IMR-90 (cell line): ENCODE measurements around the gene DCUN1D4. TPM values are rescaled to one million over a fixed set of nuclear protein-coding genes. Genes with fewer than 3 reads are reported as not detected.

ENCODE experiments used
- ATAC-seq: fragments of 200-7000 bp; cut with Tn5 transposase; 2 replicates; pipeline ENCODE4 v1.9.1; 2020; ENCODE audit warnings: low read depth, mild to moderate bottlenecking, moderate library complexity
- BruUV-seq: library from RNA; stranded (reverse); fragments of 400-500 nt; replicated peaks from 2 replicates; lab custom pipeline; 2021; lab: Mats Ljungman, UMichigan
- CTCF ChIA-PET: fragments of 300-600 bp; formaldehyde crosslinking; extraction: SDS; loops from one replicate; lab custom pipeline; 2021; ENCODE audit warnings: antibody characterized with exemption; lab: Yijun Ruan, JAX
- POLR2A ChIA-PET: fragments of 300-600 bp; sonication (Branson Sonifier 250); formaldehyde crosslinking; loops from one replicate; lab custom pipeline; 2022; ENCODE audit warnings: antibody characterized with exemption; ENCODE audit not compliant: unreplicated experiment; lab: Charles Lee
- DNase-seq: peaks from one replicate; pipeline ENCODE4 v3.0.0; 2013
- H2AFZ ChIP-seq: replicated peaks from 2 replicates; pipeline ENCODE3; 2013; ENCODE audit warnings: low read length, mild to moderate bottlenecking; ENCODE audit not compliant: poor library complexity
- H2AK5ac ChIP-seq: 2 replicates; pipeline ENCODE4 v1.6.1; 2013; ENCODE audit warnings: low read depth, low read length, inconsistent platforms
- H2AK9ac ChIP-seq: replicated peaks from 2 replicates; pipeline ENCODE3; 2013; ENCODE audit warnings: mild to moderate bottlenecking, low read depth, low read length, moderate library complexity; ENCODE audit not compliant: poor library complexity
- H2BK120ac ChIP-seq: 2 replicates; pipeline ENCODE4 v1.6.1; 2013; ENCODE audit warnings: low read depth, low read length, inconsistent platforms
- H2BK15ac ChIP-seq: 3 replicates; pipeline ENCODE4 v1.6.1; 2013; ENCODE audit warnings: low read depth, low read length, inconsistent platforms
- H2BK20ac ChIP-seq: 2 replicates; pipeline ENCODE4 v1.6.1; 2013; ENCODE audit warnings: low read depth, mild to moderate bottlenecking, inconsistent platforms, low read length, moderate library complexity
- H2BK5ac ChIP-seq: 2 replicates; pipeline ENCODE4 v1.6.1; 2013; ENCODE audit warnings: mild to moderate bottlenecking, low read depth, low read length, inconsistent platforms; ENCODE audit not compliant: poor library complexity, severe bottlenecking
- H3K14ac ChIP-seq: replicated peaks from 2 replicates; pipeline ENCODE4 v1.6.1; 2013; ENCODE audit warnings: low read depth, low read length, inconsistent platforms
- H3K18ac ChIP-seq: 2 replicates; pipeline ENCODE4 v1.6.1; 2013; ENCODE audit warnings: low read depth, low read length, control low read depth
- H3K23ac ChIP-seq: 2 replicates; pipeline ENCODE4 v1.6.1; 2013; ENCODE audit warnings: low read depth, low read length, inconsistent platforms
- H3K27ac ChIP-seq: 2 replicates; pipeline ENCODE4 v1.5.1; 2013; ENCODE audit warnings: mild to moderate bottlenecking, control low read depth, low read length; ENCODE audit not compliant: insufficient read depth
- H3K27me3 ChIP-seq: 2 replicates; pipeline ENCODE4 v1.6.1; 2013; ENCODE audit warnings: low read length; ENCODE audit not compliant: control insufficient read depth, insufficient read depth
- H3K36me3 ChIP-seq: 2 replicates; pipeline ENCODE4 v1.6.1; 2013; ENCODE audit warnings: low read length, mixed read lengths; ENCODE audit not compliant: control insufficient read depth, insufficient read depth
- H3K4ac ChIP-seq: 2 replicates; pipeline ENCODE4 v1.6.1; 2013; ENCODE audit warnings: low read depth, low read length, inconsistent platforms
- H3K4me1 ChIP-seq: 2 replicates; pipeline ENCODE4 v1.6.1; 2013; ENCODE audit warnings: low read length, mixed read lengths; ENCODE audit not compliant: control insufficient read depth, insufficient read depth
- H3K4me2 ChIP-seq: 2 replicates; pipeline ENCODE4 v1.6.1; 2013; ENCODE audit warnings: low read depth, mild to moderate bottlenecking, control low read depth, low read length, moderate library complexity
- H3K4me3 ChIP-seq: 2 replicates; pipeline ENCODE4 v1.5.1; 2013; ENCODE audit warnings: low read depth, mild to moderate bottlenecking, control low read depth, low read length, moderate library complexity; ENCODE audit not compliant: insufficient read depth
- H3K56ac ChIP-seq: 2 replicates; pipeline ENCODE4 v1.6.1; 2013; ENCODE audit warnings: low read length, inconsistent platforms; ENCODE audit not compliant: insufficient read depth; ENCODE audit errors: extremely low read depth
- H3K79me1 ChIP-seq, 2 experiments: 2 replicates each; pipeline ENCODE4 v1.6.1; 2013; ENCODE audit warnings: low read length in 2 of 2, inconsistent platforms in 1 of 2, low read depth in 1 of 2
- H3K9ac ChIP-seq: 2 replicates; pipeline ENCODE4 v1.6.1; 2013; ENCODE audit warnings: low read depth, low read length, control low read depth
- H3K9me1 ChIP-seq: 2 replicates; pipeline ENCODE4 v1.6.1; 2013; ENCODE audit warnings: low read length, inconsistent platforms; ENCODE audit not compliant: insufficient read depth
- H3K9me3 ChIP-seq: 2 replicates; pipeline ENCODE4 v1.6.1; 2013; ENCODE audit warnings: low read length; ENCODE audit not compliant: control insufficient read depth, insufficient read depth
- H4K20me1 ChIP-seq: 2 replicates; pipeline ENCODE4 v1.6.1; 2013; ENCODE audit warnings: low read length, inconsistent platforms; ENCODE audit not compliant: insufficient read depth
- H4K5ac ChIP-seq: 2 replicates; pipeline ENCODE4 v1.6.1; 2013; ENCODE audit warnings: mild to moderate bottlenecking, low read depth, low read length, control low read depth
- H4K8ac ChIP-seq, 2 experiments: 2 replicates each; pipeline ENCODE4 v1.6.1; 2013; ENCODE audit warnings: low read depth in 2 of 2, low read length in 2 of 2, control low read depth in 1 of 2, inconsistent platforms in 1 of 2
- H4K91ac ChIP-seq: 2 replicates; pipeline ENCODE4 v1.6.1; 2013; ENCODE audit warnings: low read depth, low read length, inconsistent platforms; ENCODE audit not compliant: insufficient read depth
- CEBPB ChIP-seq: IDR thresholded peaks from 2 replicates; pipeline ENCODE4 v1.6.1; 2012; ENCODE audit warnings: low read depth, low read length, improper control_type of control experiment
- CHD1 ChIP-seq: IDR thresholded peaks from 2 replicates; pipeline ENCODE4 v1.6.1; 2012; ENCODE audit warnings: low read depth, low read length, improper control_type of control experiment
- ELK1 ChIP-seq: fragments of 150-350 bp; IDR thresholded peaks from 2 replicates; pipeline ENCODE4 v1.6.1; 2016; ENCODE audit warnings: low read depth, mild to moderate bottlenecking, low read length, moderate library complexity, borderline replicate concordance
- MAZ ChIP-seq: IDR thresholded peaks from 2 replicates; pipeline ENCODE4 v1.6.1; 2012; ENCODE audit warnings: low read depth, mild to moderate bottlenecking, low read length, improper control_type of control experiment, moderate library complexity, borderline replicate concordance
- MXI1 ChIP-seq: IDR thresholded peaks from 2 replicates; pipeline ENCODE4 v1.6.1; 2012; ENCODE audit warnings: low read depth, mild to moderate bottlenecking, low read length, moderate library complexity, borderline replicate concordance
- NFE2L2 ChIP-seq: fragments of 150-350 bp; IDR thresholded peaks from 2 replicates; pipeline ENCODE4 v1.6.1; 2016; ENCODE audit warnings: low read depth, mild to moderate bottlenecking, low read length
- POLR2A ChIP-seq: IDR thresholded peaks from 2 replicates; pipeline ENCODE4 v1.6.1; 2012; ENCODE audit warnings: mild to moderate bottlenecking, low read depth, low read length
- RCOR1 ChIP-seq: IDR thresholded peaks from 2 replicates; pipeline ENCODE4 v1.6.1; 2012; ENCODE audit warnings: mild to moderate bottlenecking, low read length, improper control_type of control experiment; ENCODE audit not compliant: insufficient replicate concordance
- SMC3 ChIP-seq: fragments of 150-350 bp; IDR thresholded peaks from 2 replicates; pipeline ENCODE4 v1.6.1; 2016; ENCODE audit warnings: low read depth, mild to moderate bottlenecking, antibody characterized with exemption, low read length, moderate library complexity
- WGBS, 2 experiments: methylation state at CpG; one replicate each; pipeline versions ENCODE4 v1.1.5 to v1.1.7; 2013; ENCODE audit warnings: missing lambda C conversion rate in 2 of 2; ENCODE audit not compliant: insufficient read length in 1 of 2; ENCODE audit errors: extremely low coverage in 2 of 2; 5-methylcytosine and 5-hydroxymethylcytosine counted together
- dilution Hi-C: fragments of 300-500 bp; cut with HindIII; formaldehyde crosslinking; loops from one replicate; pipeline ENCODE4 v1.14.3; 2018; ENCODE audit warnings: low sequenced_read_pairs; ENCODE audit not compliant: unreplicated experiment
- in situ Hi-C: fragments of 300-500 bp; cut with MboI; formaldehyde crosslinking; loops from 3 replicates; pipeline ENCODE4 v1.14.3; 2019; ENCODE audit warnings: low sequenced_read_pairs, inconsistent platforms, mixed read lengths
- intact Hi-C: fragments of 100-400 bp; cut with micrococcal nuclease; formaldehyde crosslinking; loops from 2 replicates; pipeline ENCODE4 v1.10.0; 2022
- polyA plus RNA-seq, 3 experiments: library from polyadenylated mRNA; depleted of rRNA; stranded (reverse); fragments of >200 nt; gene quantifications; 2 replicates each; pipeline ENCODE4 v1.2.3, GENCODE V29; 2012; ENCODE audit warnings: low replicate concordance in 1 of 3
- total RNA-seq: library from RNA; depleted of rRNA; stranded (reverse); fragments of >200 nt; gene quantifications from 2 replicates; pipeline ENCODE4 v1.2.3, GENCODE V29; 2012
- TF ChIP-seq, protein P1 (sequence below): fragments of 150-350 bp; IDR thresholded peaks from 2 replicates; pipeline ENCODE4 v1.6.1; 2017; ENCODE audit warnings: mild to moderate bottlenecking, antibody characterized with exemption, low read length, low read depth

DCUN1D4 gene
- total and polyA plus RNA-seq, 2 of the 4 experiments (the other 2 are of a cell fraction) = 31.0 to 44.3 TPM

DNA sequence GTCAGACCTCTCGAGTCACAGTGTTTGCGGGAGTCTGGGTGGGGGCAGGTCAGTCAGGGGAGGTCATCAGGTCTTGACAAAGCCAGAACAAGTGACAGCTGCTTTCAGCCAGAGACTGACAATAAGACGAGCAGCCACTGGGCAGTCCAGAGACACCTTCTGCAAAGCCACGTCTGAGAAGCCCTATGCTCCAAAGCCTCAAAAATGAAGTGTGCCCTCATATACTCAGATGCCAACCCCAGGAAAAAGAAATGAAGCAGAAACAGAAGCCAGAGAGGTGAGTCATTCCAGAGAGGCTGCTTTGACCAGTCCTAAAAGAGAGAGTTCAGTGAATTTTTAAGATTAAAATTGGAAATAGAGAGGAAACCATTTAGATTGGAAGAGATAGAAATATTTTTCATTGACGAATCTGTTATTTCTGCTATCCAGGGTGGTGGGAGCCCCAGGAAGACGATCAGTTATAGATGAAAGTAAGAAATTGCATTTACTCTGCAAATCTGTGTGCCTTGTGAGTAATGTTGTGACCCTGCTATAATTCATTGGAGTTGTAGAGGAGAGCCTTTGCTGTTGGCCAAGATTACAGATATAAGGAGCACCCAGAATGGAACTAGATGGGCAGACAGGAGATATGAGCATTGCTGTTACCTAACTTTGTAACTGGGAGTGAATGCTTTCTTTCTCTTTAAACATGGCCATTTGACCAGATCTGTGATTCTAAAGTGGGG, 99.3 kb downstream of the DCUN1D4 start:
- Histone ChIP-seq H2AK5ac (no peak overlapping the region), H3K4ac (no peak overlapping the region), H3K9me3 (no peaks in the 10 kb centered on the region), H3K4me3 (no peak overlapping the region), H3K36me3 (no peaks in the 10 kb centered on the region), H3K9me1 (no peaks in the 10 kb centered on the region), H2BK120ac (no peak overlapping the region), H2BK5ac (no peak overlapping the region), H2BK20ac (no peak overlapping the region), H2BK15ac (no peak overlapping the region), H3K18ac (no peak overlapping the region), H3K9ac (no peak overlapping the region), H3K4me1 (peaks cover 2% of the 10 kb centered on the region; the same call in 1 of the 2 replicates), H3K14ac (no peak overlapping the region), H4K5ac (no peak overlapping the region), H3K4me2 (no peak overlapping the region; the same call in 1 of the 2 replicates), H2AK9ac (peak overlapping the region; percentile 9), H4K20me1 (no peaks in the 10 kb centered on the region), H3K56ac (no peak overlapping the region), H3K27me3 (no peaks in the 10 kb centered on the region), H4K8ac (no peak overlapping the region), H3K27ac (no peak overlapping the region), H2AFZ (no peak overlapping the region), H3K79me1 (no peaks in the 10 kb centered on the region), H4K91ac (no peak overlapping the region), H3K23ac (no peak overlapping the region)
- CTCF ChIA-PET = no interaction called here
- ATAC-seq (peak; percentile 73), DNase-seq (no peak)
- dilution Hi-C loops (no loop called here), intact Hi-C loops (no loop called here), in situ Hi-C loops (no loop called here)
- 86% methylated on average over 1 of the region's 6 CpGs; no CpG with 5 or more reads in 1 of the 2 experiments for WGBS, 2 experiments
- TF ChIP-seq SMC3 (no peak), MXI1 (no peak), POLR2A (no peak), MAZ (no peak), CHD1 (no peak), ELK1 (no peak), RCOR1 (no peak), CEBPB (no peak), NFE2L2 (no peak)
- TF ChIP-seq, protein P1, sequence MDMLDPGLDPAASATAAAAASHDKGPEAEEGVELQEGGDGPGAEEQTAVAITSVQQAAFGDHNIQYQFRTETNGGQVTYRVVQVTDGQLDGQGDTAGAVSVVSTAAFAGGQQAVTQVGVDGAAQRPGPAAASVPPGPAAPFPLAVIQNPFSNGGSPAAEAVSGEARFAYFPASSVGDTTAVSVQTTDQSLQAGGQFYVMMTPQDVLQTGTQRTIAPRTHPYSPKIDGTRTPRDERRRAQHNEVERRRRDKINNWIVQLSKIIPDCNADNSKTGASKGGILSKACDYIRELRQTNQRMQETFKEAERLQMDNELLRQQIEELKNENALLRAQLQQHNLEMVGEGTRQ = no peak
- no TSS peak for BruUV-seq
- POLR2A ChIA-PET = no interaction called here
